GM18502 (cell line): ENCODE data around the gene SORT1.

Source experiments
- ATAC-seq: cut with Tn5 transposase; IDR thresholded peaks from one replicate; pipeline ENCODE4 v1.9.1; 2021; ENCODE audit warnings: mild to moderate bottlenecking; ENCODE audit not compliant: unreplicated experiment, poor library complexity

The SORT1 gene

DNA sequence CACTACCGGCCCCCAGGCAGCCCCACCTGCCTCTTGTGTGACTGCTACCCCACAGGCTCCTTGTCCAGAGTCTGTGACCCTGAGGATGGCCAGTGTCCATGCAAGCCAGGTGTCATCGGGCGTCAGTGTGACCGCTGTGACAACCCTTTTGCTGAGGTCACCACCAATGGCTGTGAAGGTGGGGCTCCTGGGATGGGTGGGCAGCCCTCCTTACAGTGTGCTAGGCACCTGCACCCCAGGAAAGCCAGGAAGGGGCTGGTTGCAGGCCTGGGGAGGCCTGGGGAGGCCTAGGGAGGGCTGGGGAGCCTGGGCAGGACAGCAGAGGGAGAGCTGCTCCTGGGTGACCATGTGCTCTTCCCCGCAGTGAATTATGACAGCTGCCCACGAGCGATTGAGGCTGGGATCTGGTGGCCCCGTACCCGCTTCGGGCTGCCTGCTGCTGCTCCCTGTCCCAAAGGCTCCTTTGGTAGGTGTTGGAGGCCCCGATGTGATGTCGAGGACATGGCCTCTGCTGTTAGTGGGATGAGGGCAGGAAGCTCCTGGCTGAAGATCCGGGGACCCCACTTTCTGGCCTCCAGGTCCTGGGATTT is 131.9 kb downstream of the SORT1 start:
- no peak for ATAC-seq

DNA sequence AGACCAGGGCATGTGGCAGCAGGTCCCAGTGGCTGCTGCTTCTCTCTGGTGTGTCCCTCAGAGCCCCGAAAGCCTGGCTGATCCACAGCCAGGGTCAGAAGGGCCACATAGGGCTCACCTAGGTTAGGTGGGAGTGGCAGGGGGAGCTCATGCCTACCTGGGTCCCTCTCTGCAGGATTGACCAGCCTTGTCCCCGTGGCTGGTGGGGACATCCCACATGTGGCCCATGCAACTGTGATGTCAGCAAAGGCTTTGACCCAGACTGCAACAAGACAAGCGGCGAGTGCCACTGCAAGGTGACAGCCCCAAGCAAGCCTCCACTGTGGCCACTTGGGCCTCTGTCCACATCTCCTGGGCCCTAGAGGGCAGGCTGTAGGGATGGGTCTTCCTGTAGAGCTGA is 132.7 kb downstream of the SORT1 start:
- no peak for ATAC-seq

DNA sequence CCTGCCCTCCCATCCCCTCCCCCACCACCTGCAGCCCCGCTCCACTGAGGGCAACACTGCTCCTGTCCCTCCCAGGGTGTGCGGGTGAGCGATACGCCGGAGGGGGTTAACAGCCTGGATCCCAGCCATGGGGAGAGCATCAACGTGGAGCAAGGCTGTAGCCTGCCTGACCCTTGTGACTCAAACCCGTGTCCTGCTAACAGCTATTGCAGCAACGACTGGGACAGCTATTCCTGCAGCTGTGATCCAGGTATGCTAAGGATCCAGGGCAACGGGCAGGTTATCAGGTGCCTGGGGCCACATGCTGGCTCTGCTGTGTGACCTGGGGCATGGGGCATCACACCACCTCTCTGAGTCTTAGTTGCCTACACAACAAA is 133.4 kb downstream of the SORT1 start:
- no peak for ATAC-seq

DNA sequence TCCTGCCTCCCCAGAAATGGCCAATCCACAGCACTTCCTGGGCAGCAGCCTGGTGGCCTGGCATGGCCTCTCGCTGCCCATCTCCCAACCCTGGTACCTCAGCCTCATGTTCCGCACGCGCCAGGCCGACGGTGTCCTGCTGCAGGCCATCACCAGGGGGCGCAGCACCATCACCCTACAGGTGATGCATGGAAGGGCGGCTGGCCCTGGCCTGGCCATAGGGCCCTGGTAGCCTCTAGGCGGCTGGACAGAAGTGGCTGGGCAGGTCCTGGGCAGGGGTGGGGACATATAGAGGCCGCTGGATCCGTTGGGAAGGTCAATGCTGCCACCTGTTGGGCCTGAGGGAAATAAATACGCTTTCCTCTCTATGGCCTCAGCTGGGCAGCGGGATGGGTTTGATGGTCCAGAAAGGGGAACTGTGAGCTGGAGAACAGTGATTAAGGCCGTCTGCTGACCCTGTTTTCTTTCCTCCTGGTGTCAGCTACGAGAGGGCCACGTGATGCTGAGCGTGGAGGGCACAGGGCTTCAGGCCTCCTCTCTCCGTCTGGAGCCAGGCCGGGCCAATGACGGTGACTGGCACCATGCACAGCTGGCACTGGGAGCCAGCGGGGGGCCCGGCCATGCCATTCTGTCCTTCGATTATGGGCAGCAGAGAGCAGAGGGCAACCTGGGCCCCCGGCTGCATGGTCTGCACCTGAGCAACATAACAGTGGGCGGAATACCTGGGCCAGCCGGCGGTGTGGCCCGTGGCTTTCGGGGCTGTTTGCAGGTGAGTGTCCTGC is 133.9 kb downstream of the SORT1 start:
- peak; percentile 89 for ATAC-seq

DNA sequence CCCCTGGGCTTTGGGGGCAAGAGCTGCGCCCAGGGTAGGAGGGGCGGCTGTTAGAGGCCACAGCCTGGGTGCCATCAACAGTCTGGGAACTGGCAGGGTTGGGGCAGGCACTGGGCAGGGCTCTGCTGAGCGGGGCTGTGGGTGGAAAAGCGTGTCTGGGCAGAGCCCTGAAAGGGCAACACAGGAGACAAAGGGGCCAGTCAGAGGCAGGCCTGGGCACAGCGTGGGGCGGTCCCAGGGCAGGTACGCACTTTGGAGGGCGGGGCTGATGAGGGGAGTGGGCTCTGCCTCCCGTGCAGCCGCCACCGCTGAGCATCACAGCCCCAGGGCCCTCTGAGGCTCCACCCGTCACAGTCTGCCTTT is 134.5 kb downstream of the SORT1 start:
- no peak for ATAC-seq

DNA sequence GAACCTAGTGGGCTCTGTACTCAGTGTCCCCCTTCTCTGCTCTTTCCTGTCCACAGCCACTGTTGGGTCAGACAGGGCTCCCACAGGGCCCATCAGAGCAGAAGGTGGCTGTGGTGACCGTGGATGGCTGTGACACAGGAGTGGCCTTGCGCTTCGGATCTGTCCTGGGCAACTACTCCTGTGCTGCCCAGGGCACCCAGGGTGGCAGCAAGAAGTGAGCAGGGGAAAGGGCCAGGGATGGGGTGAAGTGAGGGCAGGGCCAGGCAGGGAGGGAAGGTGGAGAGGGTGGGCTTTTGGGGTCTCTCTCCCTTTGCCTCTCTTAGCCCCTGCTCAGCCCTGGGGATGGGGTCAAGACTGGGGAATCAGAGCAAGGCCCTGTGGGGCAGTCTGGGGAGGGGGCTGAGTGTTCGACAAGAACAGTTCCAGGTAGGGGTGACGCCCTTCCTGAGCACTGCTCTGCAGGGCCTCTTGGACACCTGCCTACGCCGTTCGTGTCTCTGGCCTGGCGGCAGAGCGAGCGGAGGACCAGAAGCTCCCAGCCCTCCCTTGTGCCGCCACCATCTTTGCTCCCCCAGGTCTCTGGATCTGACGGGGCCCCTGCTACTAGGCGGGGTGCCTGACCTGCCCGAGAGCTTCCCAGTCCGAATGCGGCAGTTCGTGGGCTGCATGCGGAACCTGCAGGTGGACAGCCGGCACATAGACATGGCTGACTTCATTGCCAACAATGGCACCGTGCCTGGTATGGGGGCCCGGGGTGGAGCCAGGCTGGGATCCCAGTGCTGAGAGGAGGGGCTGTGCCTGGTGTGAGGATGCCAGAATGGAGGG is 135.3 kb downstream of the SORT1 start:
- ATAC-seq, result no peak

DNA sequence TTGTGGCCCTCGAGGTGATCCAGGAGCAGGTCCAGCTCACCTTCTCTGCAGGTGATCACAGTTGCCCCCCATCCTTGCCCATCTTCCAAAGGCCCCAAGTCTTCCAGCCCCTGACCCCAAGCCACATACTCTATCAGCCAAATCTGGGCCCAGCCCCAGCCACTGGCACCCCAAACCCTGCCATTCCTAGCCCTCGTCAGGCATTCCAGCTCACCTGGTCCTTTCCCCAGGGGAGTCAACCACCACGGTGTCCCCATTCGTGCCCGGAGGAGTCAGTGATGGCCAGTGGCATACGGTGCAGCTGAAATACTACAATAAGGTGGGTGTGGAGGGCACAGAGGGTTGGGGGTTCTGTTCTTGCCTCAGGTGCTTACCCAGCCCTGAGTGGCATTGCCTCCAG is 136.1 kb downstream of the SORT1 start:
- no peak for ATAC-seq

DNA sequence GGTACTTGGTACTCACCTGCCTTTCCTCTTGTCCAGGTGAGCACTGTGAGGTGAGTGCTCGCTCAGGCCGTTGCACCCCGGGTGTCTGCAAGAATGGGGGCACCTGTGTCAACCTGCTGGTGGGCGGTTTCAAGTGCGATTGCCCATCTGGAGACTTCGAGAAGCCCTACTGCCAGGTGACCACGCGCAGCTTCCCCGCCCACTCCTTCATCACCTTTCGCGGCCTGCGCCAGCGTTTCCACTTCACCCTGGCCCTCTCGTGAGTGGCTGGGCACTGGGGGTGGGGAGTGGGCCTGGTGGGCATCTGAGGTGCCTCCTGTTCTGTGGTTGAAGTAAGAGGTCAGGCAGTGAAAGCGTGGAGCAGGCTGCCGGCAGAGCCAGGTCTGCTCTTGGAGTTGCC is 136.7 kb downstream of the SORT1 start:
- ATAC-seq, result no peak

DNA sequence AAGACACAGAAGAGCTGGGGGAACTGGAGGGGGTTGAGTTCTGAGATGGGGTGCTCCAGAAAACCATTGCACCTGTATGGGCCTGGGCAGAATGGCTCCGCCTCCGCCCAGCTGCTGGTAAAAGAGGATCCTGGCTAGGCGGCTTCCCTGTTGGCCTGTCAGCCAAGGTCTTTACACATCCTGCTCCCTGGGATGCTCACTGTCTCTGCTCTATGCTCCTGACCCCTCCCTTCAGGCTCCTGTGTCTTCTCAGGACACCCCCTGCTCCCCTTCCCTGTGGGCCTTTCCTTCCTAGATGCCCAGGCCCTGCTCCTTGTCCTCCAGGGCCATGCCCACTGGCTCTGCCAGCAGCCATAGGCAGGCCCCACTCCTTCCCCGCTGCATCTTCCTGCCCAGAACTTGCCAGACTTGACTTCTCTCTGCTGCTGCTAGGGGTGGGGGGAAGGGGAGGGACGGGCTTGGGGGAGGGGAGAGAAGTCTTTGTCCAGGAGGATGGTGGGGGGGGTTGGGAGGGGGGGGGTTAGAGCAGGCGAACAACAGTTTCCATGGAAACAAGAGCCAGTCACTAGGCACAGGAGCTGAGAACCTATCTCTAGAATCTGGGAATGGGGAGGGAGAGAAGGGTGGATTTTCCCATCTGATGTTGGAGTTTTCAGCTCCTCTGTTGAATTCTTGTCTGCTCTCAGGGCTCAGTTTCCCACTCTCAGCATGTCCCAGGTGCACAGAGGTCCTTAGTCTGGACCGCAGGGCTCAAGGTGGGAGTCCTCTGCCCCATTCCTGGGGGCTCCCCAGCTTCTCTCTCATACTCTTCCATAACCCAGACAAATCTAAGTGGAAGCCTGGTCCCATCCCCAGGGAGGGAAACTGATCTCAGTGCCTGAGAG is 137.8 kb downstream of the SORT1 start:
- ATAC-seq, result no peak
